Ascending aorta (tissue), 2 donors: Measurements from ENCODE around the gene GALM. TPM values are rescaled to one million over a fixed set of nuclear protein-coding genes. Genes with fewer than 3 reads are reported as not detected.

Experiments used
- DNase-seq, 2 donors: peaks; one replicate each; pipeline ENCODE4 v3.0.0-alpha.2; 2019; ENCODE audit warnings: low spot score in 2 of 2
- H3K27ac ChIP-seq, 2 donors: fragments of 200-600 bp; sonication (generic); one replicate each; pipeline ENCODE4 v1.5.1; 2016 to 2017; ENCODE audit warnings: mild to moderate bottlenecking in 1 of 2
- H3K27me3 ChIP-seq: fragments of 200-600 bp; sonication (generic); one replicate; pipeline ENCODE4 v1.5.1; 2017
- H3K36me3 ChIP-seq, 2 donors: fragments of 200-600 bp; sonication (generic); one replicate each; pipeline ENCODE4 v1.5.1; 2016
- H3K4me1 ChIP-seq, 2 donors: fragments of 200-600 bp; sonication (generic); one replicate each; pipeline ENCODE4 v1.5.1; 2016 to 2017; ENCODE audit warnings: mild to moderate bottlenecking in 1 of 2
- H3K4me3 ChIP-seq, 2 donors: fragments of 200-600 bp; sonication (generic); one replicate each; pipeline ENCODE4 v1.5.1; 2016 to 2017; ENCODE audit warnings: mild to moderate bottlenecking in 1 of 2
- H3K9me3 ChIP-seq, 2 donors: fragments of 200-600 bp; sonication (generic); one replicate each; pipeline ENCODE4 v1.5.1; 2016
- intact Hi-C: fragments of 100-400 bp; cut with DNase I; formaldehyde crosslinking; loops from one replicate; pipeline ENCODE4 v1.15.1; 2023
- total RNA-seq: library from RNA; depleted of rRNA; stranded (reverse); fragments of >200 nt; gene quantifications from one replicate; pipeline ENCODE4 v1.1.0, GENCODE V29; 2016
- TF ChIP-seq, protein P1 (sequence below), 3 experiments: fragments of 200-600 bp in 2 of 3; fragments of 450-650 bp in 1 of 3; sonication (generic) in 2 of 3; IDR thresholded peaks; one replicate each; pipeline ENCODE4 v1.5.1; 2016 to 2019; ENCODE audit warnings: antibody characterized with exemption in 3 of 3, mild to moderate bottlenecking in 1 of 3, moderate library complexity in 1 of 3

The GALM gene
- total RNA-seq, 1 donor from 2014 or later, result 1.4 TPM

DNA sequence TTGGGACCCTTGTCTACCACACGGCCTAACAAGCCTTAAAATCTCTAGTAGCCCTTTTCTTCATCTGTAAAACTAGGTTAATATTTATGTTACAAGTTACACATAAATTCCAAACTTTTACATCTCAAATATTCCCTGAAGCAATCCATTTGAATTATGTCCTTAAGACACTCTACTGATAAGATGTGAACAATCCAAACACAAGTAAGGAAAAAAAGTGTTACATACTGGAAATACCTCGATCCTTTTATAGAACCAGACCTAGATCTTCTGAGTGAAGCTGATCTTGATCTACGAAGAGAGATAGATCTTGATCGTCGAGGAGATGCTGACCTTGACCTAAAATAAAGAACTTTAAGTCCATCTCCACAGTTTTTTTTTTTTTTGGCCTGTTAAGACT lies 81.9 kb downstream of the GALM start:
- intact Hi-C loops, result no loop called here
- Histone ChIP-seq H3K4me1 (peaks cover 5 to 28% of the 10 kb centered on the region in 2 donors), H3K27me3 (no peaks in the 10 kb centered on the region), H3K9me3 (no peaks in the 10 kb centered on the region), H3K4me3 (no peak overlapping the region), H3K36me3 (peaks cover 52 to 65% of the 10 kb centered on the region in 2 donors), H3K27ac (no peak overlapping the region)
- no peak for DNase-seq
- TF ChIP-seq, protein P1, sequence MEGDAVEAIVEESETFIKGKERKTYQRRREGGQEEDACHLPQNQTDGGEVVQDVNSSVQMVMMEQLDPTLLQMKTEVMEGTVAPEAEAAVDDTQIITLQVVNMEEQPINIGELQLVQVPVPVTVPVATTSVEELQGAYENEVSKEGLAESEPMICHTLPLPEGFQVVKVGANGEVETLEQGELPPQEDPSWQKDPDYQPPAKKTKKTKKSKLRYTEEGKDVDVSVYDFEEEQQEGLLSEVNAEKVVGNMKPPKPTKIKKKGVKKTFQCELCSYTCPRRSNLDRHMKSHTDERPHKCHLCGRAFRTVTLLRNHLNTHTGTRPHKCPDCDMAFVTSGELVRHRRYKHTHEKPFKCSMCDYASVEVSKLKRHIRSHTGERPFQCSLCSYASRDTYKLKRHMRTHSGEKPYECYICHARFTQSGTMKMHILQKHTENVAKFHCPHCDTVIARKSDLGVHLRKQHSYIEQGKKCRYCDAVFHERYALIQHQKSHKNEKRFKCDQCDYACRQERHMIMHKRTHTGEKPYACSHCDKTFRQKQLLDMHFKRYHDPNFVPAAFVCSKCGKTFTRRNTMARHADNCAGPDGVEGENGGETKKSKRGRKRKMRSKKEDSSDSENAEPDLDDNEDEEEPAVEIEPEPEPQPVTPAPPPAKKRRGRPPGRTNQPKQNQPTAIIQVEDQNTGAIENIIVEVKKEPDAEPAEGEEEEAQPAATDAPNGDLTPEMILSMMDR (IDR thresholded peaks at IDR 0.05), result no peak

DNA sequence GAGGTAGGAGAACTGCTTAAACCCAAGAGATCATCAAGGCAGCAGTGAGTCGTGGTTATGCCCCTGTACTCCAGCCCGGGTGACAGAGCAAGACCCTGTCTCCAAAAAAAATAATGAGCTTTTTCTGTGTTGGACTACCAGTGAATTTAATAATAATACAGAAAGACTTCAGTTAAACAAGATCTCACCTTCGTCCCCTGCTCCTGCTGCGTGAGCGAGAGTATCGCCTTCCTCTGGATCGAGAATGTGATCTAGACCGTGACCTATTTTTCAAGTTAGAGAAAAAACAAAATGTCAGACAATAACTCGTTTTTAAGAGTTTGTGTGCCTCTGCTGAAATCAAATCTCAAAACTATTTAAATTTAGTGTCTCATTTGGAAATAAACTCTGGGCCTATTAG lies 82.5 kb downstream of the GALM start:
- Histone ChIP-seq H3K36me3 (peaks cover 46 to 60% of the 10 kb centered on the region in 2 donors), H3K27ac (no peak overlapping the region), H3K9me3 (no peaks in the 10 kb centered on the region), H3K4me1 (peaks cover 5 to 28% of the 10 kb centered on the region in 2 donors), H3K4me3 (no peak overlapping the region), H3K27me3 (no peaks in the 10 kb centered on the region)
- DNase-seq, result no peak
- TF ChIP-seq, protein P1 (IDR thresholded peaks at IDR 0.05), result no peak
- intact Hi-C loops, result no loop called here

DNA sequence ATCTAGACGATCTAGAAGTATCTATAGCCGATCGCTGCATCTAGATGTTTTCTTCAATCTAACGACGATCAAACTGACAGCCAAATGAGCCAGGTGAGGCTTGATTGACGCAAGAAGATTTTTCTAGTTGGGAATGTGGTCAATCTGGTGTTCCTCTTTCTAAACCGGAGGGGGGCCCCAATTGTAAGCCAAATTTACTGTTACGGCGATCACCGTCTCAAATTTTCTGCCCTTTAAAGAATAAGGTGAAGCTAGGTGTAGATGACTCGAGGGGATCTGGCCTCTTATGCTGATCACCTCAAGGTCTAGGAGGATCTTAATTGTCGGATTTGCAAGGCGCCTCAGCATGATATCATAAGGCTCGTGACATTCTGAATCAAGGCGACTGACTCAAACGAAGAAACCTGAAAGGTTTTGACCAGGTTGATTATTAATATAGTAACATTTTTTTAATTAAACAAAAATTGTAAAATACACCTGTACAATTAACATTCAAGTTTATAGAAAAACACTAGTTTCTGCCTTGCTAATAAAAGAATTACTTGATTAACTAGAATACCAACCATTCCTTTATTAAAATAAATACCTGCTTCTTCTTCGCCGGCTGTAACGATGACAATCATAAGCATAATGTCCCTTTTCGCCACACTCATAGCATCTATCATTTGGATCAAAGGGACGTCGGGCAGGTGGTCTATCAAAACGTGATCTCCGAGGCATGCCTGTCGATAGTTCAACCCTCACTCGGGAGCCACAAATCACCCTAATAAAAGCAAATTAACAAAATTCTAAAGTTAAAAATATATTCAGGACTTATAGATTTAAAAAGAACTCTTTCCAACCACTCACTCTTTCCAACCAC lies 83.3 kb downstream of the GALM start:
- peak overlapping the region in 1 of 2 donors; percentile 87 for H3K27ac ChIP-seq
- TF ChIP-seq, protein P1 (IDR thresholded peaks at IDR 0.05), result no peak
- H3K36me3 ChIP-seq, result peaks cover 41 to 53% of the 10 kb centered on the region in 2 donors
- no peaks in the 10 kb centered on the region for H3K9me3 ChIP-seq
- no peak for DNase-seq
- peak overlapping the region; percentile 71 to 90 for H3K4me3 ChIP-seq
- no peaks in the 10 kb centered on the region for H3K27me3 ChIP-seq
- intact Hi-C loops, result no loop called here
- peaks cover 5 to 28% of the 10 kb centered on the region in 2 donors for H3K4me1 ChIP-seq

DNA sequence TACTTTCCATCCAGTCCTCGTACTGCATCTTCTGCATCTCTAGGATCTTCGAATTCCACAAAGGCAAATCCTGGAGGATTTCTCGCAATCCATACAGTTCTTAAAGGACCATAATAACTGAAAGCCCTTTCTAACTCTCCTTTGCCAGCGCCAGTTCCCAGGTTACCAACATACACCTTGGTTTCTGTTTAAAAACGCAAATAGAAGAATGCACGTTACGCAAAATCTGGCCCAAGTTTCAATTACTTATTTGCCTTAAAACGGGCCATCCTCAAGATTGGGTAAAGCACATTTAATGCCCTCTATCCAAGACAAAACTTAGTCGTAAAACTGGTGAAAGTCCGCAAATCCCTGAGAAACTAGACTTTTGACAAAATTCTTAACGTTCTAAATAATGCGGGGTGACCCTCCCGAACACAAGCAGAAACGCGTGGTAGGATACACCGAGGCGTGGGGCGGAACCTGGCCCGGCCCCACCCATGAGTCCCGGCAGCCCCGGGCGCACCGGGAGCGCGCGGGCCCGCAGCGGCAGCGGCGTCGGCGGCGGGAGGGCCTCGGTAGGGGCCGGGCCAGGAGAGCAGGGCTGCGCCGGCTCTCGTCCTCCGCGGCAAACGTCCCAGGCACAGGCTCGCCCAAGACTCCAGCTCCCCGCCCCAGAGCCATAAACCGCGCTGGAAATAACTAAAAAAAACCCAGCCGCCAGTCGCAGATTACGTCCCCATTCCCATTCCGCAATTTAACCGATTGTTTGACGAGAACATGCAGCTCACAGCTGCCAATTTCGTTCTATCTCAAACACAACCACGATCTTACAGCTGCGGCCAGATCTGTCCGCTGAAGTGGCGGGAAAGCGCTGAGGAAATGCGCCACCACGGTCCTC lies 84.3 kb downstream of the GALM start:
- intact Hi-C loops, result loop anchor here (2.0 to 10.0 kb wide), 5 partner anchors 29 to 375 kb away; partner anchors contain the start of genes ATL2, GALM, GEMIN6 and HNRNPLL
- DNase-seq, result peak in 1 of 2 donors; percentile 78

More for the DNA sequence above, 84.3 kb downstream of the GALM start:
- H3K4me1 ChIP-seq, result peaks cover 5 to 28% of the 10 kb centered on the region in 2 donors
- peak overlapping the region; percentile 71 to 90 for H3K4me3 ChIP-seq
- no peaks in the 10 kb centered on the region for H3K27me3 ChIP-seq
- TF ChIP-seq, protein P1 (IDR thresholded peaks at IDR 0.05), result no peak
- H3K9me3 ChIP-seq, result no peaks in the 10 kb centered on the region
- H3K36me3 ChIP-seq, result peaks cover 32 to 43% of the 10 kb centered on the region in 2 donors
- peak overlapping the region; percentile 87 to 98 for H3K27ac ChIP-seq
